Hepatic stellate cell (primary cell): ENCODE results near the gene ANKFN1.
"Not testable (repeated sequence)": the region's sequence is repeated elsewhere in the genome, so short reads cannot be mapped to it uniquely, and the experiment has no call there.

Experiments used
- DNase-seq: peaks from one replicate; pipeline ENCODE4 v3.0.0; 2011; ENCODE audit warnings: low spot score

ANKFN1 gene

GRCh38 chr17:56184650-56185049 is 31.4 kb downstream of the ANKFN1 start:
- DNase-seq = no peak

GRCh38 chr17:56185491-56186221 is 32.4 kb downstream of the ANKFN1 start:
- DNase-seq = no peak

- peak; percentile 53 for DNase-seq
Measured at GRCh38 chr17:56186222-56186786, 33.0 kb downstream of the ANKFN1 start.

GRCh38 chr17:56203430-56203829 is 50.2 kb downstream of the ANKFN1 start:
- no peak for DNase-seq

- no peak for DNase-seq
Measured at GRCh38 chr17:56206351-56206750, 53.1 kb downstream of the ANKFN1 start.

- DNase-seq = no peak
Measured at GRCh38 chr17:56213031-56213430, 59.8 kb downstream of the ANKFN1 start.

GRCh38 chr17:56217921-56218320 is 64.6 kb downstream of the ANKFN1 start:
- no peak for DNase-seq

- DNase-seq = no peak
Measured at GRCh38 chr17:56222255-56222654, 69.0 kb downstream of the ANKFN1 start.

GRCh38 chr17:56230660-56231059 is 77.4 kb downstream of the ANKFN1 start:
- no peak for DNase-seq

GRCh38 chr17:56231252-56231651 is 78.0 kb downstream of the ANKFN1 start:
- DNase-seq = no peak

GRCh38 chr17:56231693-56232092 is 78.4 kb downstream of the ANKFN1 start:
- DNase-seq = no peak

GRCh38 chr17:56244268-56244890 is 91.1 kb downstream of the ANKFN1 start:
- no peak for DNase-seq

- DNase-seq = no peak
Measured at GRCh38 chr17:56247816-56248215, 94.5 kb downstream of the ANKFN1 start.

- DNase-seq = no peak
Measured at GRCh38 chr17:56257075-56257474, 103.8 kb downstream of the ANKFN1 start.

- no peak for DNase-seq
Measured at GRCh38 chr17:56260376-56261002, 107.2 kb downstream of the ANKFN1 start.

- DNase-seq = no peak
Measured at GRCh38 chr17:56262803-56263202, 109.5 kb downstream of the ANKFN1 start.

- DNase-seq = no peak
Measured at GRCh38 chr17:56269556-56270389, 116.5 kb downstream of the ANKFN1 start.

GRCh38 chr17:56274491-56274890 is 121.2 kb downstream of the ANKFN1 start:
- no peak for DNase-seq

GRCh38 chr17:56284482-56284881 is 131.2 kb downstream of the ANKFN1 start:
- DNase-seq = no peak

GRCh38 chr17:56288786-56289185 is 135.5 kb downstream of the ANKFN1 start:
- not testable (repeated sequence) for DNase-seq

- DNase-seq = no peak
Measured at GRCh38 chr17:56289321-56289720, 136.0 kb downstream of the ANKFN1 start.
